SK-N-SH (cell line): ENCODE data around the gene AFAP1L1. TPM values are rescaled to one million over a fixed set of nuclear protein-coding genes. Genes with fewer than 3 reads are reported as not detected.

ENCODE experiments used
- CTCF ChIA-PET: fragments of 300-600, 350-600 bp; formaldehyde crosslinking; extraction: SDS; loops from one replicate; lab custom pipeline; 2021; lab: Yijun Ruan, JAX
- POLR2A ChIA-PET: fragments of 350-600 bp; sonication (Branson Sonifier 250); formaldehyde crosslinking; extraction: SDS; loops from one replicate; lab custom pipeline; 2020; ENCODE audit warnings: antibody characterized with exemption, inconsistent platforms; lab: Yijun Ruan, JAX
- DNase-seq: peaks from one replicate; pipeline ENCODE4 v3.0.0; 2012
- H2AFZ ChIP-seq: fragments of 200-600 bp; sonication (generic); 2 replicates; pipeline ENCODE4 v1.8.1; 2016; ENCODE audit warnings: antibody characterized with exemption, mild to moderate bottlenecking, low read depth
- H3F3A ChIP-seq: fragments of 200-600 bp; sonication (generic); replicated peaks from 2 replicates; pipeline ENCODE3; 2016; ENCODE audit warnings: antibody characterized with exemption, mild to moderate bottlenecking; ENCODE audit not compliant: insufficient read depth
- H3K27ac ChIP-seq, 2 experiments: fragments of 200-500 bp in 1 of 2; fragments of 200-600 bp in 1 of 2; sonication (Bioruptor generic) in 1 of 2; sonication (generic), shearing (Covaris generic) in 1 of 2; 2 replicates each; pipeline versions ENCODE4 v1.5.1 to v1.6.1; 2014 to 2016; ENCODE audit warnings: low read depth in 2 of 2, inconsistent platforms in 1 of 2, low read length in 1 of 2, mild to moderate bottlenecking in 1 of 2, mixed read lengths in 1 of 2
- H3K27me3 ChIP-seq: fragments of 200-600 bp; sonication (generic), shearing (Covaris generic); 2 replicates; pipeline ENCODE4 v1.6.1; 2016; ENCODE audit warnings: mixed run types; ENCODE audit not compliant: insufficient read depth
- H3K36me3 ChIP-seq, 2 experiments: fragments of 200-500 bp in 1 of 2; fragments of 200-600 bp in 1 of 2; sonication (Bioruptor generic) in 1 of 2; sonication (generic) in 1 of 2; replicated peaks in 1 of 2; 2 replicates each; pipeline versions ENCODE3 to v1.5.1; 2014 to 2016; ENCODE audit warnings: low read length in 1 of 2, mild to moderate bottlenecking in 1 of 2; ENCODE audit not compliant: insufficient read depth in 2 of 2, control insufficient read depth in 1 of 2
- H3K4me1 ChIP-seq, 2 experiments: fragments of 200-500 bp in 1 of 2; fragments of 200-600 bp in 1 of 2; sonication (Bioruptor generic) in 1 of 2; sonication (generic), shearing (Covaris generic) in 1 of 2; 2 replicates each; pipeline versions ENCODE4 v1.5.1 to v1.6.1; 2014 to 2016; ENCODE audit warnings: low read depth in 1 of 2, low read length in 1 of 2, mixed run types in 1 of 2; ENCODE audit not compliant: insufficient read depth in 2 of 2, control insufficient read depth in 1 of 2
- H3K4me2 ChIP-seq: fragments of 200-600 bp; sonication (generic), shearing (Covaris generic); 2 replicates; pipeline ENCODE4 v1.6.1; 2017; ENCODE audit warnings: mixed run types
- H3K4me3 ChIP-seq, 2 experiments: fragments of 200-500 bp in 1 of 2; fragments of 200-600 bp in 1 of 2; sonication (Bioruptor generic) in 1 of 2; sonication (generic), shearing (Covaris generic) in 1 of 2; 2 replicates each; pipeline versions ENCODE4 v1.5.1 to v1.8.1; 2014 to 2016; ENCODE audit warnings: low read depth in 2 of 2, inconsistent platforms in 1 of 2, low read length in 1 of 2, mild to moderate bottlenecking in 1 of 2, mixed read lengths in 1 of 2, moderate library complexity in 1 of 2
- H3K79me2 ChIP-seq: fragments of 200-600 bp; sonication (generic); 2 replicates; pipeline ENCODE4 v1.8.1; 2017; ENCODE audit warnings: mild to moderate bottlenecking; ENCODE audit not compliant: insufficient read depth
- H3K9ac ChIP-seq: fragments of 200-600 bp; sonication (generic); 2 replicates; pipeline ENCODE4 v1.6.1; 2017; ENCODE audit warnings: mixed run types
- H3K9me2 ChIP-seq: fragments of 200-600 bp; sonication (generic); 2 replicates; pipeline ENCODE4 v1.6.1; 2017; ENCODE audit warnings: mixed run types
- H3K9me3 ChIP-seq: fragments of 200-600 bp; sonication (generic); 2 replicates; pipeline ENCODE4 v1.6.1; 2017; ENCODE audit warnings: mixed run types, mild to moderate bottlenecking, moderate library complexity
- H4K20me1 ChIP-seq: fragments of 200-600 bp; sonication (generic); 2 replicates; pipeline ENCODE4 v1.6.1; 2017; ENCODE audit warnings: mild to moderate bottlenecking, mixed run types; ENCODE audit not compliant: insufficient read depth
- CHD2 ChIP-seq: fragments of 150-350 bp; IDR thresholded peaks from 2 replicates; pipeline ENCODE4 v1.6.1; 2018; ENCODE audit warnings: low read length; ENCODE audit not compliant: partially characterized antibody
- ELF1 ChIP-seq: IDR thresholded peaks from 2 replicates; pipeline ENCODE4 v1.4.0; 2012
- EZH2phosphoT487 ChIP-seq: fragments of 200-600 bp; sonication (generic); IDR thresholded peaks from 2 replicates; pipeline ENCODE4 v1.6.1; 2017; ENCODE audit warnings: low read depth, mixed run types, mild to moderate bottlenecking, antibody characterized with exemption, moderate library complexity, borderline replicate concordance
- FOXJ3 ChIP-seq: sonication (generic); formaldehyde crosslinking; IDR thresholded peaks from 2 replicates; pipeline ENCODE4 v1.5.1; 2020; ENCODE audit warnings: mild to moderate bottlenecking, missing genetic modification reagents
- GATA2 ChIP-seq: sonication (generic); formaldehyde crosslinking; IDR thresholded peaks from 2 replicates; pipeline ENCODE4 v1.5.0; 2020; ENCODE audit warnings: mild to moderate bottlenecking, missing genetic modification reagents
- JUND ChIP-seq: IDR thresholded peaks from 2 replicates; pipeline ENCODE4 v1.4.0; 2012
- MEF2A ChIP-seq: IDR thresholded peaks from 2 replicates; pipeline ENCODE4 v1.4.0; 2012; ENCODE audit warnings: low read depth, borderline replicate concordance
- MXI1 ChIP-seq: IDR thresholded peaks from 2 replicates; pipeline ENCODE4 v1.6.1; 2012; ENCODE audit warnings: mild to moderate bottlenecking, low read depth, low read length, improper control_type of control experiment
- RCOR1 ChIP-seq: fragments of 150-350 bp; IDR thresholded peaks from 2 replicates; pipeline ENCODE4 v1.6.1; 2017; ENCODE audit warnings: antibody characterized with exemption, low read length
- SIN3A ChIP-seq: IDR thresholded peaks from 2 replicates; pipeline ENCODE4 v1.6.1; 2012; ENCODE audit warnings: low read depth, mild to moderate bottlenecking, low read length, moderate library complexity, borderline replicate concordance
- TEAD4 ChIP-seq: IDR thresholded peaks from 2 replicates; pipeline ENCODE4 v1.4.0; 2012; ENCODE audit warnings: mild to moderate bottlenecking, borderline replicate concordance; ENCODE audit not compliant: insufficient read depth
- YY1 ChIP-seq: IDR thresholded peaks from 2 replicates; pipeline ENCODE4 v1.4.0; 2012; ENCODE audit warnings: low read depth, mild to moderate bottlenecking
- WGBS: methylation state at CpG from one replicate; pipeline ENCODE4 v1.1.6; 2017; ENCODE audit warnings: low lambda C conversion rate; 5-methylcytosine and 5-hydroxymethylcytosine counted together
- polyA plus RNA-seq, 3 experiments: library from polyadenylated mRNA; depleted of rRNA; stranded (reverse); fragments of >200 nt; gene quantifications; 2 replicates each; pipeline ENCODE4 v1.2.3, GENCODE V29; 2012
- TF ChIP-seq, protein P1 (sequence below): fragments of 200-600 bp; sonication (generic); IDR thresholded peaks from 2 replicates; pipeline ENCODE4 v1.6.1; 2017; ENCODE audit warnings: antibody characterized with exemption, mild to moderate bottlenecking, moderate library complexity
- TF ChIP-seq, protein P2 (sequence below): IDR thresholded peaks from 2 replicates; pipeline ENCODE4 v1.4.0; 2012; ENCODE audit warnings: low read depth

Gene AFAP1L1
- polyA plus RNA-seq, 1 of the 3 experiments (the other 2 are of a cell fraction): 0.82 TPM

DNA sequence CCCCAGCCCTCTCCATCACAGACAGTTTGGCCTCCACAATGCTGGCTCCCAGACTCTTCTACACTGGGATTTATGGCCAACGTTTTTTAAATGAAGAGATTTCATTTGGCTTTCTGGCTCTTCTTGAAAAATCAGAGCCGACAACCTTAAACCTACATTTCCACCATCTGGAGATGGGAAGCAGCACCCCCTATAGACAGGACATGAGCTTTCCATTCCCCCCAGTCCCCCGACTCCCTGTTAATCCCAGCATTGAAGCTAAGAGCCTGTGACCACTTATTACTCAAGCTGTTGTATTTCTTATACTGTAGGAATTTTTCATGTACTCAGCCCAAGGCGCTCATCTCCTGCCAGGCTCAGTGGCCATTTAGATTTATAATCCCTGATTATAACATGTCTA is 34.0 kb upstream of the AFAP1L1 start:
- ChIA-PET CTCF (interaction anchor here (1.7 to 2.1 kb wide), 2 partner anchors 96 to 123 kb away, joined by 3 to 8 read pairs; partner anchors contain the start of gene ABLIM3), POLR2A (no interaction called here)
- Histone ChIP-seq H3K9ac (no peak overlapping the region), H3K27me3 (no peaks in the 10 kb centered on the region), H3K4me2 (no peak overlapping the region), H3K9me3 (no peaks in the 10 kb centered on the region), H3K36me3 (peaks cover 0 to 7% of the 10 kb centered on the region in 2 experiments), H3F3A (no peaks in the 10 kb centered on the region), H3K4me1 (no peaks in the 10 kb centered on the region), H3K4me3 (no peak overlapping the region), H4K20me1 (no peaks in the 10 kb centered on the region), H3K9me2 (no peaks in the 10 kb centered on the region), H2AFZ (no peak overlapping the region), H3K27ac (no peak overlapping the region), H3K79me2 (no peaks in the 10 kb centered on the region)
- TF ChIP-seq, protein P1, sequence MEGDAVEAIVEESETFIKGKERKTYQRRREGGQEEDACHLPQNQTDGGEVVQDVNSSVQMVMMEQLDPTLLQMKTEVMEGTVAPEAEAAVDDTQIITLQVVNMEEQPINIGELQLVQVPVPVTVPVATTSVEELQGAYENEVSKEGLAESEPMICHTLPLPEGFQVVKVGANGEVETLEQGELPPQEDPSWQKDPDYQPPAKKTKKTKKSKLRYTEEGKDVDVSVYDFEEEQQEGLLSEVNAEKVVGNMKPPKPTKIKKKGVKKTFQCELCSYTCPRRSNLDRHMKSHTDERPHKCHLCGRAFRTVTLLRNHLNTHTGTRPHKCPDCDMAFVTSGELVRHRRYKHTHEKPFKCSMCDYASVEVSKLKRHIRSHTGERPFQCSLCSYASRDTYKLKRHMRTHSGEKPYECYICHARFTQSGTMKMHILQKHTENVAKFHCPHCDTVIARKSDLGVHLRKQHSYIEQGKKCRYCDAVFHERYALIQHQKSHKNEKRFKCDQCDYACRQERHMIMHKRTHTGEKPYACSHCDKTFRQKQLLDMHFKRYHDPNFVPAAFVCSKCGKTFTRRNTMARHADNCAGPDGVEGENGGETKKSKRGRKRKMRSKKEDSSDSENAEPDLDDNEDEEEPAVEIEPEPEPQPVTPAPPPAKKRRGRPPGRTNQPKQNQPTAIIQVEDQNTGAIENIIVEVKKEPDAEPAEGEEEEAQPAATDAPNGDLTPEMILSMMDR: peak; percentile 31; the same call in 1 of the 2 replicates
- no peak for TF ChIP-seq TEAD4
- DNase-seq: peak; percentile 15
- WGBS: 62% methylated on average over 4 of the region's 4 CpGs

GRCh38 chr5:149238540-149238939 is 33.1 kb upstream of the AFAP1L1 start:
- no peak overlapping the region for H3K9ac ChIP-seq
- H3K4me3 ChIP-seq: no peak overlapping the region
- no peaks in the 10 kb centered on the region for H3K9me2 ChIP-seq
- no peak overlapping the region for H3K27ac ChIP-seq
- H3K9me3 ChIP-seq: no peaks in the 10 kb centered on the region
- no peak for DNase-seq
- no peaks in the 10 kb centered on the region for H3K4me1 ChIP-seq
- no peak for TF ChIP-seq JUND
- TF ChIP-seq, protein P1: peak; percentile 20
- no peak overlapping the region for H3K4me2 ChIP-seq
- H3K79me2 ChIP-seq: no peaks in the 10 kb centered on the region
- CTCF ChIA-PET: no interaction called here
- POLR2A ChIA-PET: no interaction called here
- H4K20me1 ChIP-seq: no peaks in the 10 kb centered on the region
- H3F3A ChIP-seq: no peaks in the 10 kb centered on the region
- WGBS: 50% methylated on average over 1 of the region's 2 CpGs
- no peak overlapping the region for H2AFZ ChIP-seq
- H3K36me3 ChIP-seq: peaks cover 0 to 7% of the 10 kb centered on the region in 2 experiments
- no peaks in the 10 kb centered on the region for H3K27me3 ChIP-seq

GRCh38 chr5:149239917-149240316 is 31.7 kb upstream of the AFAP1L1 start:
- Histone ChIP-seq H4K20me1 (no peaks in the 10 kb centered on the region), H3K27me3 (no peaks in the 10 kb centered on the region), H2AFZ (no peak overlapping the region), H3F3A (no peaks in the 10 kb centered on the region), H3K4me3 (no peak overlapping the region), H3K9me3 (no peaks in the 10 kb centered on the region), H3K4me1 (no peaks in the 10 kb centered on the region), H3K79me2 (no peaks in the 10 kb centered on the region), H3K9ac (no peak overlapping the region), H3K9me2 (no peaks in the 10 kb centered on the region), H3K36me3 (no peaks in the 10 kb centered on the region), H3K27ac (no peak overlapping the region), H3K4me2 (no peak overlapping the region)
- CTCF ChIA-PET: no interaction called here
- POLR2A ChIA-PET: no interaction called here
- no peak for DNase-seq
- WGBS: 66% methylated on average over 2 of the region's 2 CpGs
- no peak for TF ChIP-seq RCOR1
- no peak for TF ChIP-seq FOXJ3
- no peak for TF ChIP-seq MEF2A
- no peak for TF ChIP-seq JUND
- no peak for TF ChIP-seq EZH2phosphoT487
- no peak for TF ChIP-seq CHD2
- TF ChIP-seq MXI1: no peak
- TF ChIP-seq GATA2 (CRISPR knock-in tag): no peak
- no peak for TF ChIP-seq TEAD4
- TF ChIP-seq, protein P2, sequence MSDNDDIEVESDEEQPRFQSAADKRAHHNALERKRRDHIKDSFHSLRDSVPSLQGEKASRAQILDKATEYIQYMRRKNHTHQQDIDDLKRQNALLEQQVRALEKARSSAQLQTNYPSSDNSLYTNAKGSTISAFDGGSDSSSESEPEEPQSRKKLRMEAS: no peak
- TF ChIP-seq, protein P1: no peak
- no peak for TF ChIP-seq YY1
- no peak for TF ChIP-seq SIN3A
- TF ChIP-seq ELF1: no peak
